Sigmoid colon (tissue), 7 donors: ENCODE results near the gene GDF11. TPM values are rescaled to one million over a fixed set of nuclear protein-coding genes. Genes with fewer than 3 reads are reported as not detected.
"Not testable (repeated sequence)": the region's sequence is repeated elsewhere in the genome, so short reads cannot be mapped to it uniquely, and the experiment has no call there.

Experiments used
- DNase-seq: peaks from one replicate; pipeline ENCODE4 v3.0.0-alpha.2; 2019
- H3K27ac ChIP-seq, 4 donors: fragments of 200-600 bp; sonication (generic); one replicate each; pipeline ENCODE4 v1.5.1; 2016 to 2019; ENCODE audit warnings: mild to moderate bottlenecking in 1 of 4
- H3K27me3 ChIP-seq, 3 donors: fragments of 200-600 bp; sonication (generic); one replicate each; pipeline ENCODE4 v1.5.1; 2019; ENCODE audit warnings: mild to moderate bottlenecking in 1 of 3
- H3K36me3 ChIP-seq, 4 donors: fragments of 200-600 bp; sonication (generic); one replicate each; pipeline ENCODE4 v1.5.1; 2016 to 2019
- H3K4me1 ChIP-seq, 4 donors: fragments of 200-600 bp; sonication (generic); one replicate each; pipeline ENCODE4 v1.5.1; 2017 to 2019
- H3K4me3 ChIP-seq, 4 donors: fragments of 200-600 bp; sonication (generic); one replicate each; pipeline ENCODE4 v1.5.1; 2017 to 2019; ENCODE audit warnings: mild to moderate bottlenecking in 2 of 4, moderate library complexity in 1 of 4
- H3K9me3 ChIP-seq, 4 donors: fragments of 200-600 bp in 3 of 4; sonication (generic) in 3 of 4; one replicate each; pipeline versions ENCODE4 v1.5.1 to v1.6.1; 2013 to 2019
- EP300 ChIP-seq, 4 donors: sonication (generic); formaldehyde crosslinking; IDR thresholded peaks; one replicate each; pipeline ENCODE4 v1.6.1; 2017; ENCODE audit warnings: antibody characterized with exemption in 4 of 4
- POLR2A ChIP-seq, 2 donors: fragments of 450-650 bp; IDR thresholded peaks; one replicate each; pipeline ENCODE4 v1.6.1; 2016; ENCODE audit warnings: antibody characterized with exemption in 2 of 2, mild to moderate bottlenecking in 2 of 2, moderate library complexity in 2 of 2
- POLR2AphosphoS5 ChIP-seq, 4 donors: sonication (generic); formaldehyde crosslinking; IDR thresholded peaks; one replicate each; pipeline ENCODE4 v1.6.1; 2017; ENCODE audit warnings: antibody characterized with exemption in 4 of 4
- WGBS, 2 donors: extraction: QIAGEN DNeasy Blood & Tissue Kit; methylation state at CpG; one replicate each; pipeline ENCODE4 v1.1.7; 2013; 5-methylcytosine and 5-hydroxymethylcytosine counted together
- intact Hi-C: fragments of 100-400 bp; cut with DNase I; formaldehyde crosslinking; loops from one replicate; pipeline ENCODE4 v1.15.1; 2023
- polyA plus RNA-seq, 3 donors: library from polyadenylated mRNA; stranded (reverse); fragments of 200-250 nt; gene quantifications; one replicate each; pipeline ENCODE4 v1.2.3, GENCODE V29; 2013
- total RNA-seq, 4 donors: library from RNA; depleted of rRNA; stranded (reverse); fragments of >200 nt; gene quantifications; one replicate each; pipeline ENCODE4 v1.1.0, GENCODE V29; 2016
- TF ChIP-seq, protein P1 (sequence below), 4 experiments: fragments of 450-650 bp in 3 of 4; fragments of 200-600 bp in 1 of 4; IDR thresholded peaks; one replicate each; pipeline ENCODE4 v1.5.1; 2016 to 2019; ENCODE audit warnings: antibody characterized with exemption in 4 of 4, mild to moderate bottlenecking in 3 of 4, moderate library complexity in 2 of 4
- donor health status: healthy with polysubstance abuse.
- donor health status: Bipolar disorder and iron deficiency.
- donor health status: healthy.

Gene GDF11
- total and polyA plus RNA-seq, 7 donors, result 1.2 to 12.2 (median 4.3) TPM

GRCh38 chr12:55755246-55755645 lies 12.3 kb downstream of the GDF11 start:
- TF ChIP-seq POLR2AphosphoS5 (IDR thresholded peaks at IDR 0.05), result no peak
- TF ChIP-seq, protein P1, sequence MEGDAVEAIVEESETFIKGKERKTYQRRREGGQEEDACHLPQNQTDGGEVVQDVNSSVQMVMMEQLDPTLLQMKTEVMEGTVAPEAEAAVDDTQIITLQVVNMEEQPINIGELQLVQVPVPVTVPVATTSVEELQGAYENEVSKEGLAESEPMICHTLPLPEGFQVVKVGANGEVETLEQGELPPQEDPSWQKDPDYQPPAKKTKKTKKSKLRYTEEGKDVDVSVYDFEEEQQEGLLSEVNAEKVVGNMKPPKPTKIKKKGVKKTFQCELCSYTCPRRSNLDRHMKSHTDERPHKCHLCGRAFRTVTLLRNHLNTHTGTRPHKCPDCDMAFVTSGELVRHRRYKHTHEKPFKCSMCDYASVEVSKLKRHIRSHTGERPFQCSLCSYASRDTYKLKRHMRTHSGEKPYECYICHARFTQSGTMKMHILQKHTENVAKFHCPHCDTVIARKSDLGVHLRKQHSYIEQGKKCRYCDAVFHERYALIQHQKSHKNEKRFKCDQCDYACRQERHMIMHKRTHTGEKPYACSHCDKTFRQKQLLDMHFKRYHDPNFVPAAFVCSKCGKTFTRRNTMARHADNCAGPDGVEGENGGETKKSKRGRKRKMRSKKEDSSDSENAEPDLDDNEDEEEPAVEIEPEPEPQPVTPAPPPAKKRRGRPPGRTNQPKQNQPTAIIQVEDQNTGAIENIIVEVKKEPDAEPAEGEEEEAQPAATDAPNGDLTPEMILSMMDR (IDR thresholded peaks at IDR 0.05), result no peak
- TF ChIP-seq POLR2A (IDR thresholded peaks at IDR 0.05), result no peak
- Histone ChIP-seq H3K27ac (no peak overlapping the region), H3K36me3 (peaks cover 19 to 97% (median 36%) of the 10 kb centered on the region in 4 donors), H3K4me3 (no peak overlapping the region), H3K9me3 (no peaks in the 10 kb centered on the region), H3K27me3 (no peaks in the 10 kb centered on the region), H3K4me1 (peaks cover 0 to 4% (median 0%) of the 10 kb centered on the region in 4 donors)
- 80 to 83% methylated on average over 2 of the region's 2 CpGs for WGBS, 2 donors
- intact Hi-C loops, result no loop called here
- DNase-seq, result no peak

DNA sequence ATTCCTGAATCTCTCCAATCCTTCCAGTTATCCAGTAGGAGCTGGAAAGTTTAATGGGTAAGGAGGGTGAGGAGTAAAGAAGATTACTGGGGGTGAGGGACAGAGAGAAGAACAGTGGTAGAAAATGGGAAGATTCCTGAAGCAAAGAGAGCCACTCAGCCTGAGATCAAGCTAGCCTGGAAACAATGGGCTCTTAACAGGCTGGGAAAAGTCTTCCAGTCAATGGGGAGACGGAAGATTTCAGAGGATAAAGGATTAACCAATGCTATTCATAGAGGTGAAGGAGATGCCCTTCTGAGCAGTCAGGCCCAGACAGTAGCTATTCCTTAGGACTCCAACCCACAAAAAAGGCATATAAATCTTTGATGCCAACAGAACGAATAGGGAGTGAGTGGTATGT lies 14.8 kb downstream of the GDF11 start:
- Histone ChIP-seq H3K9me3 (no peaks in the 10 kb centered on the region), H3K27me3 (no peaks in the 10 kb centered on the region), H3K4me1 (peaks cover 0 to 4% (median 0%) of the 10 kb centered on the region in 4 donors), H3K4me3 (no peak overlapping the region), H3K27ac (no peak overlapping the region), H3K36me3 (peaks cover 15 to 85% (median 23%) of the 10 kb centered on the region in 4 donors)
- no peak for DNase-seq
- 77 to 78% methylated on average over 2 of the region's 2 CpGs for WGBS, 2 donors
- TF ChIP-seq POLR2AphosphoS5 (IDR thresholded peaks at IDR 0.05) (no peak), POLR2A (IDR thresholded peaks at IDR 0.05) (no peak), EP300 (IDR thresholded peaks at IDR 0.05) (no peak)
- TF ChIP-seq, protein P1 (IDR thresholded peaks at IDR 0.05), result no peak
- intact Hi-C loops, result no loop called here

- H3K27me3 ChIP-seq, H3K27ac ChIP-seq, H3K4me1 ChIP-seq, DNase-seq, intact Hi-C loops, H3K4me3 ChIP-seq, H3K9me3 ChIP-seq: not testable (repeated sequence)
- WGBS, 2 donors, result 96 to 98% methylated on average over 4 of the region's 4 CpGs
- H3K36me3 ChIP-seq, result peaks cover 13 to 85% (median 23%) of the 10 kb centered on the region in 4 donors
These were observed 15.7 kb downstream of the GDF11 start for GRCh38 chr12:55758575-55758974.

DNA sequence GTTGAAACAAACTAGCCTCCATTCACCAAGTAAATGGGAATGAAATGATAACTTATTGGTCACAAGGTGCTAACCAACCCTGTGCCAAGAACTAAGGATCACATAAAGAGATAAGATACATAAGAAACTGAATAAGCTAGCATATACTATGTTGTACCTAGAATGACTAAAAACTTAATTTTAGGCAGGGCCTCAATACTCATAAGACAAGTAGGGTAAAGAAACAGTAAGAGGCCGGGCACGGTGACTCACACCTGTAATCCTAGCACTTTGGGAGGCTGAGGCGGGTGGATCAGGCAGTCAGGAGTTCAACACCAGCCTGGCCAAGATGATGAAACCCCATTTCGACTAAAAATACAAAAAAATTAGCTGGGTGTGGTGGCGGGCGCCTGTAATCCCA lies 17.7 kb downstream of the GDF11 start:
- intact Hi-C loops, result no loop called here
- peaks cover 13 to 67% (median 23%) of the 10 kb centered on the region in 4 donors for H3K36me3 ChIP-seq
- 90 to 95% methylated on average over 6 of the region's 6 CpGs for WGBS, 2 donors

GRCh38 chr12:55762646-55763045 lies 19.7 kb downstream of the GDF11 start:
- Histone ChIP-seq H3K4me3 (no peak overlapping the region), H3K9me3 (no peaks in the 10 kb centered on the region), H3K36me3 (peaks cover 6 to 55% (median 14%) of the 10 kb centered on the region in 4 donors), H3K27me3 (no peaks in the 10 kb centered on the region), H3K27ac (no peak overlapping the region), H3K4me1 (no peaks in the 10 kb centered on the region)
- DNase-seq, result no peak
- TF ChIP-seq POLR2A (IDR thresholded peaks at IDR 0.05), result no peak
- no peak for TF ChIP-seq EP300 (IDR thresholded peaks at IDR 0.05)
- TF ChIP-seq, protein P1 (IDR thresholded peaks at IDR 0.05), result no peak
- no peak for TF ChIP-seq POLR2AphosphoS5 (IDR thresholded peaks at IDR 0.05)
- intact Hi-C loops, result no loop called here

More for the DNA sequence above, 17.7 kb downstream of the GDF11 start:
- Histone ChIP-seq H3K27me3 (no peaks in the 10 kb centered on the region), H3K4me1 (no peaks in the 10 kb centered on the region), H3K9me3 (no peaks in the 10 kb centered on the region), H3K27ac (no peak overlapping the region), H3K4me3 (no peak overlapping the region)
- TF ChIP-seq, protein P1 (IDR thresholded peaks at IDR 0.05), result no peak
- TF ChIP-seq POLR2A (IDR thresholded peaks at IDR 0.05) (no peak), EP300 (IDR thresholded peaks at IDR 0.05) (no peak), POLR2AphosphoS5 (IDR thresholded peaks at IDR 0.05) (no peak)
- DNase-seq, result no peak
